Right lobe of liver (tissue), 6 donors: ENCODE results near the gene FSTL5. TPM values are rescaled to one million over a fixed set of nuclear protein-coding genes. Genes with fewer than 3 reads are reported as not detected.

Experiments used
- ATAC-seq, 4 donors: fragments of 200-7000 bp; cut with Tn5 transposase; one replicate each; pipeline ENCODE4 v1.9.1; 2020; ENCODE audit warnings: mild to moderate bottlenecking in 4 of 4, moderate library complexity in 4 of 4
- DNase-seq, 3 donors: peaks; one replicate each; pipeline ENCODE4 v3.0.0-alpha.2; 2020
- H3K27ac ChIP-seq, 3 donors: fragments of 200-600 bp; one replicate each; pipeline ENCODE4 v1.8.0; 2022
- H3K27me3 ChIP-seq, 2 donors: fragments of 200-600 bp; one replicate each; pipeline ENCODE4 v1.8.0; 2022
- H3K36me3 ChIP-seq, 4 donors: fragments of 200-600 bp; sonication (generic) in 1 of 4; one replicate each; pipeline versions ENCODE4 v1.5.1 to v1.8.0; 2017 to 2022; ENCODE audit warnings: control low read depth in 1 of 4
- H3K4me1 ChIP-seq, 4 donors: fragments of 200-600 bp; sonication (generic) in 1 of 4; one replicate each; pipeline versions ENCODE4 v1.5.1 to v1.8.0; 2017 to 2022; ENCODE audit warnings: control low read depth in 1 of 4
- H3K4me3 ChIP-seq, 3 donors: fragments of 200-600 bp; one replicate each; pipeline ENCODE4 v1.8.0; 2022
- H3K9me3 ChIP-seq, 4 donors: fragments of 200-600 bp; sonication (generic) in 1 of 4; one replicate each; pipeline versions ENCODE4 v1.5.1 to v1.8.0; 2017 to 2022; ENCODE audit warnings: control low read depth in 1 of 4
- POLR2A ChIP-seq: fragments of 450-650 bp; IDR thresholded peaks from one replicate; pipeline ENCODE4 v1.6.1; 2017; ENCODE audit warnings: antibody characterized with exemption, mild to moderate bottlenecking
- WGBS: methylation state at CpG from one replicate; pipeline ENCODE4 v1.1.6; 2018; ENCODE audit warnings: low coverage, low lambda C conversion rate; ENCODE audit not compliant: insufficient coverage; ENCODE audit errors: missing lambda C conversion rate; 5-methylcytosine and 5-hydroxymethylcytosine counted together
- intact Hi-C, 2 donors: fragments of 100-400 bp; cut with DNase I; formaldehyde crosslinking; loops; one replicate each; pipeline versions ENCODE4 v1.11.2 to v1.14.1; 2022
- total RNA-seq, 6 experiments: library from RNA; depleted of rRNA in 2 of 6; stranded (reverse); fragments of >200 nt in 2 of 6; fragmentation: NEBNext Ultra II Directional in 3 of 6; extraction: Animal tissue kit (Norgen Biotek cat#: 25700) in 3 of 6; gene quantifications; one replicate each; pipeline versions ENCODE4 v1.1.0 to v1.2.4, GENCODE V29; 2016 to 2023
- TF ChIP-seq, protein P1 (sequence below), 4 donors: fragments of 200-600 bp in 3 of 4; fragments of 450-650 bp in 1 of 4; IDR thresholded peaks; one replicate each; pipeline versions ENCODE4 v1.5.1 to v1.8.0; 2016 to 2022; ENCODE audit warnings: antibody characterized with exemption in 4 of 4, mild to moderate bottlenecking in 2 of 4
- donor health status: DM: no; HTN: yes; CAD: no.
- donor health status: DM: no; HTN: no; CAD: no.
- donor health status: DM: no; HTN: no; CAD: no.
- donor health status: DM: no; HTN: yes; CAD: no.
- donor health status: DM: no; HTN: yes; CAD: no.

FSTL5 gene
- total RNA-seq, 6 experiments from 2014 or later = 0.12 to 0.95 TPM; not detected in 4

DNA sequence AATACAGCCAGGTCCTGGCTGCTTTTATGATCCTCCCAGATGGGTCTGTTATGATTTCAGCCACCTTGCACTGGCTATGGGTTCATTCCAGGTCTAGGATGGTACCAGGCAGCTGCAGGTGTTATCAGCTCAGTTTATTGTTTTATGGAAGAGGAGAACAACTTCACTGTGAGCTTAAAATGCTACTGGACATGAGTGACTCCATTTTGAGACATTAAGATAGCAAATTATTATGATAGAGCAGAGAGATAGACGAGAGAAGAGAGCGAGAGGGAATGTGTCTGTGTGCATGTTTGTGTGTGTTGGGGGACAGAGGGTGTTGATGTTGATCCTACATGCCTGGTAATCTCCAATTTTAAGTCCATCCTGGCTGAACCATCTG, 820.2 kb downstream of the FSTL5 start:
- TF ChIP-seq POLR2A = no peak
- TF ChIP-seq, protein P1, sequence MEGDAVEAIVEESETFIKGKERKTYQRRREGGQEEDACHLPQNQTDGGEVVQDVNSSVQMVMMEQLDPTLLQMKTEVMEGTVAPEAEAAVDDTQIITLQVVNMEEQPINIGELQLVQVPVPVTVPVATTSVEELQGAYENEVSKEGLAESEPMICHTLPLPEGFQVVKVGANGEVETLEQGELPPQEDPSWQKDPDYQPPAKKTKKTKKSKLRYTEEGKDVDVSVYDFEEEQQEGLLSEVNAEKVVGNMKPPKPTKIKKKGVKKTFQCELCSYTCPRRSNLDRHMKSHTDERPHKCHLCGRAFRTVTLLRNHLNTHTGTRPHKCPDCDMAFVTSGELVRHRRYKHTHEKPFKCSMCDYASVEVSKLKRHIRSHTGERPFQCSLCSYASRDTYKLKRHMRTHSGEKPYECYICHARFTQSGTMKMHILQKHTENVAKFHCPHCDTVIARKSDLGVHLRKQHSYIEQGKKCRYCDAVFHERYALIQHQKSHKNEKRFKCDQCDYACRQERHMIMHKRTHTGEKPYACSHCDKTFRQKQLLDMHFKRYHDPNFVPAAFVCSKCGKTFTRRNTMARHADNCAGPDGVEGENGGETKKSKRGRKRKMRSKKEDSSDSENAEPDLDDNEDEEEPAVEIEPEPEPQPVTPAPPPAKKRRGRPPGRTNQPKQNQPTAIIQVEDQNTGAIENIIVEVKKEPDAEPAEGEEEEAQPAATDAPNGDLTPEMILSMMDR (IDR thresholded peaks at IDR 0.05) = no peak
- WGBS = 48% methylated on average over 2 of the region's 2 CpGs
- Histone ChIP-seq H3K4me3 (no peak overlapping the region), H3K9me3 (no peaks in the 10 kb centered on the region), H3K36me3 (no peaks in the 10 kb centered on the region), H3K27ac (no peak overlapping the region), H3K27me3 (no peaks in the 10 kb centered on the region), H3K4me1 (no peaks in the 10 kb centered on the region)
- DNase-seq (no peak), ATAC-seq (no peak)
- intact Hi-C loops = no loop called here

DNA sequence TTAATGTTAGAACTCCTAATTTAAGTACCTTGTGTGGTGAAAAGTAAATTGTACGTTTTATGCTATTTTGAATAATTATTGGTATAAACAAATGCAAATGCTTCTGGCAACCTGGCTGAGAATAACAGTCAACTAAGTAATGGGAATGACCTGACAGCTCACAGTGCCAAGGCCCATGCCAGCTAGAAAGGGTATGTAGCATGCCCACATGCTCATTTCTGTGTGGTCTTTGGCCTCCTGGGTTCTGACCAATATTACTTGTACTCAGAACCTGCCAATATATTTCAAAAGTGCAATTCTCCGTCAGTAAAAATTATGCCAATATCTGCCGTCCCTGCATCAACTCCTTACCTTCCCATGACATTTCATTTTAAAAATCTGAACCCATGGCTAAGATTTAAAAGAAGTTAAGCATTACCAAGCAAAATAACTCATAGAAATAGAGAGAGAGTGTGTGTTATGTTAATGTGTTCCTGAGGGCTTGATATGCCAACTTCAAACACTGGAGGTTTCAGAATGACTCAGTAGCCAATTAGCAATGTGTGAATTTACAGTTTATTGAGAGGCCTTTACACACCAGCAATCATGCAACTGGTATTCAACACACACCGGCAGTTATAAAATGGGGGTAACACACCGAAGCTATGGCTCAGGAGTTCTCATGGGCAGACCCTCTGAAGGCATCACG, 820.8 kb downstream of the FSTL5 start:
- Histone ChIP-seq H3K27ac (no peak overlapping the region), H3K9me3 (no peaks in the 10 kb centered on the region), H3K36me3 (no peaks in the 10 kb centered on the region), H3K4me1 (no peaks in the 10 kb centered on the region), H3K4me3 (no peak overlapping the region), H3K27me3 (no peaks in the 10 kb centered on the region)
- intact Hi-C loops = no loop called here
- 55% methylated on average over 4 of the region's 6 CpGs for WGBS
- no peak for TF ChIP-seq POLR2A
- TF ChIP-seq, protein P1 (IDR thresholded peaks at IDR 0.05) = no peak
- ATAC-seq (no peak), DNase-seq (no peak)

DNA sequence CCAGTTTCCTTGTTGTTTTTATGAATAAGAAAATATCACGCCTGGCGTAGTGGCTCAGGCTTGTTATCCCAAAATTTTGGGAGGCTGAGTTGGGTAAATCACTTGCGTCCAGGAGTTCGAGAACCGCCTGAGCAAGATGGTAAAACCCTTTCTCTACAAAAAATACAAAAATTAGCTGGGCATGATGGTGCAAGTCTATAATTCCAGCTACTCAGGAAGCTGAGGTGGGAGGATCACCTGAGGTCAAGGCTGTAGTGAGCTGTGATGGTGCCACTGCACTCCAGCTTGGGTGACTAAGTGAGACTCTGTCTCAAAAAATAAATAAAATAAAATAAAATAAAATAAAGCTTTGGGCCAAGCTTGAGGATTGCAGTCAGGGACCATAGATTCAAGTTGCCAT, 827.2 kb downstream of the FSTL5 start:
- ATAC-seq (no peak), DNase-seq (no peak)
- intact Hi-C loops = no loop called here
- Histone ChIP-seq H3K4me1 (no peaks in the 10 kb centered on the region), H3K9me3 (no peaks in the 10 kb centered on the region), H3K36me3 (no peaks in the 10 kb centered on the region), H3K27ac (no peak overlapping the region), H3K27me3 (no peaks in the 10 kb centered on the region), H3K4me3 (no peak overlapping the region)
- WGBS = 88% methylated on average over 5 of the region's 5 CpGs
- TF ChIP-seq, protein P1 (IDR thresholded peaks at IDR 0.05) = no peak

DNA sequence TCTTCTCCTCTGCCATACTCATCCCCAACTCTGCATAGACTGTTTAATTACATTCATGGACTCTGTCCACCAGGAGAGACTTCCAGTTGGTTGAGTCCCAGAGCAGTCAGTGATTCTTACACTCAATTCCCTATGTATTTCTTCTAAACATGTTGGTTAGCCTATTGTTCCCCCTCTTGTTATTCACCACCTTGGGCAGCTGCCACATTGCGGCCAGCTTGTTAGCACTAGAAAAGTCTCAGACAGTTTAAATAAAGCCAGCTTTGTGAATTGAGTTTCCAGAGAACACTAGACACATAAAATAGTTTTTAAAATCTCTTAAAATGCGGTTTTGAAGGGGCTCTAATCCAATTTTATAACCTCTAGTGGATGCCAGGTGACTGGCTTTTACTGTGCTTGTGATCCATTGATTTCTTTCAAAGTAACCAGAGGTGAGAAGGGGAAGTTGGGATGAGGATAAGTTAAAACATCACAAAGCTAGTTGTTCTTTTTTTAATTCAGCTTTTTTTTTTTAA, 827.7 kb downstream of the FSTL5 start:
- H3K4me3 ChIP-seq = no peak overlapping the region
- intact Hi-C loops = no loop called here
- TF ChIP-seq POLR2A = no peak
- TF ChIP-seq, protein P1 (IDR thresholded peaks at IDR 0.05) = no peak
- 41% methylated on average over 2 of the region's 2 CpGs for WGBS
- no peaks in the 10 kb centered on the region for H3K4me1 ChIP-seq
- H3K27ac ChIP-seq = no peak overlapping the region
- ATAC-seq (no peak), DNase-seq (no peak)
- no peaks in the 10 kb centered on the region for H3K36me3 ChIP-seq
- no peaks in the 10 kb centered on the region for H3K27me3 ChIP-seq
- no peaks in the 10 kb centered on the region for H3K9me3 ChIP-seq
